K562 (cell line): ENCODE measurements around the gene PRMT3. TPM values are rescaled to one million over a fixed set of nuclear protein-coding genes. Genes with fewer than 3 reads are reported as not detected.

Source experiments
- CEBPG ChIP-seq, 3 experiments: fragments of 200-800 bp in 1 of 3; sonication (Bioruptor generic) in 1 of 3; sonication (generic) in 1 of 3; formaldehyde crosslinking in 1 of 3; IDR thresholded peaks in 2 of 3; conservative IDR thresholded peaks in 1 of 3; 2 replicates each; pipeline versions ENCODE4 v1.6.1 to v1.8.0; 2016 to 2022; ENCODE audit warnings: missing compliant biosample characterization in 2 of 3, missing genetic modification characterization in 2 of 3, mild to moderate bottlenecking in 1 of 3, missing genetic modification reagents in 1 of 3
- DACH1 ChIP-seq: fragments of 450-650 bp; IDR thresholded peaks from 2 replicates; pipeline ENCODE4 v1.6.1; 2018; ENCODE audit not compliant: partially characterized antibody
- FOSL1 ChIP-seq: fragments of 200-800 bp; sonication (Bioruptor generic); conservative IDR thresholded peaks from 2 replicates; pipeline ENCODE4 v1.6.1; 2016; ENCODE audit warnings: missing genetic modification characterization, missing compliant biosample characterization
- HDAC1 ChIP-seq, 2 experiments: fragments of 450-650 bp; IDR thresholded peaks; 2 replicates each; pipeline ENCODE4 v1.6.1; 2016 to 2017; ENCODE audit warnings: inconsistent platforms in 1 of 2, mild to moderate bottlenecking in 1 of 2, moderate library complexity in 1 of 2
- HSF4 ChIP-seq: fragments of 250-450 bp; sonication (Bioruptor Pico); IDR thresholded peaks from 2 replicates; pipeline ENCODE4 v2.1.2; 2022; ENCODE audit warnings: mild to moderate bottlenecking, moderate library complexity, borderline replicate concordance
- MAFG ChIP-seq: fragments of 450-650 bp; conservative IDR thresholded peaks from 2 replicates; pipeline ENCODE4 v1.6.1; 2016; ENCODE audit warnings: missing genetic modification characterization, missing compliant biosample characterization
- MEIS2 ChIP-seq: fragments of 450-650 bp; IDR thresholded peaks from 2 replicates; pipeline ENCODE4 v1.6.1; 2014; ENCODE audit warnings: mild to moderate bottlenecking; ENCODE audit not compliant: partially characterized antibody
- MTA3 ChIP-seq: fragments of 450-650 bp; formaldehyde crosslinking; IDR thresholded peaks from 2 replicates; pipeline ENCODE4 v1.6.1; 2017; ENCODE audit warnings: mild to moderate bottlenecking, borderline replicate concordance
- PHTF2 ChIP-seq: fragments of 250-450 bp; sonication (Bioruptor Pico); IDR thresholded peaks from 2 replicates; pipeline ENCODE4 v1.5.0; 2021; ENCODE audit warnings: mild to moderate bottlenecking
- RFX5 ChIP-seq: IDR thresholded peaks from 2 replicates; pipeline ENCODE4 v1.6.1; 2011; ENCODE audit warnings: low read depth, mild to moderate bottlenecking, improper control_type of control experiment, low read length
- TAL1 ChIP-seq: fragments of 450-650 bp; IDR thresholded peaks from 2 replicates; pipeline ENCODE4 v1.6.1; 2016; ENCODE audit warnings: mild to moderate bottlenecking
- XRCC5 ChIP-seq: fragments of 200-400 bp; formaldehyde crosslinking; IDR thresholded peaks from 2 replicates; pipeline ENCODE4 v1.6.1; 2017; ENCODE audit warnings: low read depth, mild to moderate bottlenecking, low read length
- ZBTB11 ChIP-seq, 3 experiments: fragments of 200-800 bp in 1 of 3; fragments of 250-450 bp in 1 of 3; fragments of 450-650 bp in 1 of 3; sonication (Bioruptor Pico) in 1 of 3; sonication (Bioruptor generic) in 1 of 3; formaldehyde crosslinking in 1 of 3; IDR thresholded peaks; 2 replicates each; pipeline versions ENCODE4 v1.6.1 to v1.8.0; 2016 to 2022; ENCODE audit warnings: mild to moderate bottlenecking in 2 of 3, missing genetic modification characterization in 2 of 3, missing compliant biosample characterization in 1 of 3, moderate library complexity in 1 of 3
- ZNF212 ChIP-seq: fragments of 450-650 bp; formaldehyde crosslinking; IDR thresholded peaks from 2 replicates; pipeline ENCODE4 v1.4.0; 2020; ENCODE audit warnings: mild to moderate bottlenecking
- ZNF780A ChIP-seq: fragments of 250-450 bp; sonication (Bioruptor Pico); IDR thresholded peaks from 2 replicates; pipeline ENCODE4 v1.5.0; 2021; ENCODE audit warnings: mild to moderate bottlenecking
- polyA plus RNA-seq, 8 experiments: library from polyadenylated mRNA; depleted of rRNA in 4 of 8; stranded (reverse) in 5 of 8; unstranded in 3 of 8; fragments of >200 nt; fragmentation: Nextera tagmentation in 2 of 8; fragmentation: Illumina TruSeq in 1 of 8; extraction: Ambion mirVana in 2 of 8; extraction: Trizol in 1 of 8; gene quantifications; 2 replicates each; pipeline versions ENCODE4 v1.2.1 to v1.2.3, GENCODE V29; 2011 to 2014; ENCODE audit warnings: inconsistent platforms in 1 of 8, missing spikeins in 1 of 8
- total RNA-seq, 7 experiments: library from RNA; depleted of rRNA in 6 of 7; stranded (reverse); fragments of >200 nt in 6 of 7; fragmentation: Illumina TruSeq in 2 of 7; extraction: Trizol in 2 of 7; gene quantifications; 2 replicates each; pipeline versions ENCODE4 v1.2.1 to v1.2.3, GENCODE V29; 2011 to 2021; ENCODE audit warnings: low replicate concordance in 1 of 7
- TF ChIP-seq, protein P1 (sequence below), 2 experiments: fragments of 450-650 bp; IDR thresholded peaks; 2 replicates each; pipeline ENCODE4 v1.6.1; 2016; ENCODE audit warnings: mild to moderate bottlenecking in 2 of 2, borderline replicate concordance in 1 of 2, low read depth in 1 of 2, moderate library complexity in 1 of 2

PRMT3 gene
- total and polyA plus RNA-seq, 9 of the 15 experiments (the other 6 are each of a cell fraction or from before 2014, with no cell fraction given) = 24.0 to 62.1 (median 44.7) TPM

GRCh38 chr11:20367313-20367948, 20.1 kb upstream of the PRMT3 start (continued):
- TF ChIP-seq, protein P1, sequence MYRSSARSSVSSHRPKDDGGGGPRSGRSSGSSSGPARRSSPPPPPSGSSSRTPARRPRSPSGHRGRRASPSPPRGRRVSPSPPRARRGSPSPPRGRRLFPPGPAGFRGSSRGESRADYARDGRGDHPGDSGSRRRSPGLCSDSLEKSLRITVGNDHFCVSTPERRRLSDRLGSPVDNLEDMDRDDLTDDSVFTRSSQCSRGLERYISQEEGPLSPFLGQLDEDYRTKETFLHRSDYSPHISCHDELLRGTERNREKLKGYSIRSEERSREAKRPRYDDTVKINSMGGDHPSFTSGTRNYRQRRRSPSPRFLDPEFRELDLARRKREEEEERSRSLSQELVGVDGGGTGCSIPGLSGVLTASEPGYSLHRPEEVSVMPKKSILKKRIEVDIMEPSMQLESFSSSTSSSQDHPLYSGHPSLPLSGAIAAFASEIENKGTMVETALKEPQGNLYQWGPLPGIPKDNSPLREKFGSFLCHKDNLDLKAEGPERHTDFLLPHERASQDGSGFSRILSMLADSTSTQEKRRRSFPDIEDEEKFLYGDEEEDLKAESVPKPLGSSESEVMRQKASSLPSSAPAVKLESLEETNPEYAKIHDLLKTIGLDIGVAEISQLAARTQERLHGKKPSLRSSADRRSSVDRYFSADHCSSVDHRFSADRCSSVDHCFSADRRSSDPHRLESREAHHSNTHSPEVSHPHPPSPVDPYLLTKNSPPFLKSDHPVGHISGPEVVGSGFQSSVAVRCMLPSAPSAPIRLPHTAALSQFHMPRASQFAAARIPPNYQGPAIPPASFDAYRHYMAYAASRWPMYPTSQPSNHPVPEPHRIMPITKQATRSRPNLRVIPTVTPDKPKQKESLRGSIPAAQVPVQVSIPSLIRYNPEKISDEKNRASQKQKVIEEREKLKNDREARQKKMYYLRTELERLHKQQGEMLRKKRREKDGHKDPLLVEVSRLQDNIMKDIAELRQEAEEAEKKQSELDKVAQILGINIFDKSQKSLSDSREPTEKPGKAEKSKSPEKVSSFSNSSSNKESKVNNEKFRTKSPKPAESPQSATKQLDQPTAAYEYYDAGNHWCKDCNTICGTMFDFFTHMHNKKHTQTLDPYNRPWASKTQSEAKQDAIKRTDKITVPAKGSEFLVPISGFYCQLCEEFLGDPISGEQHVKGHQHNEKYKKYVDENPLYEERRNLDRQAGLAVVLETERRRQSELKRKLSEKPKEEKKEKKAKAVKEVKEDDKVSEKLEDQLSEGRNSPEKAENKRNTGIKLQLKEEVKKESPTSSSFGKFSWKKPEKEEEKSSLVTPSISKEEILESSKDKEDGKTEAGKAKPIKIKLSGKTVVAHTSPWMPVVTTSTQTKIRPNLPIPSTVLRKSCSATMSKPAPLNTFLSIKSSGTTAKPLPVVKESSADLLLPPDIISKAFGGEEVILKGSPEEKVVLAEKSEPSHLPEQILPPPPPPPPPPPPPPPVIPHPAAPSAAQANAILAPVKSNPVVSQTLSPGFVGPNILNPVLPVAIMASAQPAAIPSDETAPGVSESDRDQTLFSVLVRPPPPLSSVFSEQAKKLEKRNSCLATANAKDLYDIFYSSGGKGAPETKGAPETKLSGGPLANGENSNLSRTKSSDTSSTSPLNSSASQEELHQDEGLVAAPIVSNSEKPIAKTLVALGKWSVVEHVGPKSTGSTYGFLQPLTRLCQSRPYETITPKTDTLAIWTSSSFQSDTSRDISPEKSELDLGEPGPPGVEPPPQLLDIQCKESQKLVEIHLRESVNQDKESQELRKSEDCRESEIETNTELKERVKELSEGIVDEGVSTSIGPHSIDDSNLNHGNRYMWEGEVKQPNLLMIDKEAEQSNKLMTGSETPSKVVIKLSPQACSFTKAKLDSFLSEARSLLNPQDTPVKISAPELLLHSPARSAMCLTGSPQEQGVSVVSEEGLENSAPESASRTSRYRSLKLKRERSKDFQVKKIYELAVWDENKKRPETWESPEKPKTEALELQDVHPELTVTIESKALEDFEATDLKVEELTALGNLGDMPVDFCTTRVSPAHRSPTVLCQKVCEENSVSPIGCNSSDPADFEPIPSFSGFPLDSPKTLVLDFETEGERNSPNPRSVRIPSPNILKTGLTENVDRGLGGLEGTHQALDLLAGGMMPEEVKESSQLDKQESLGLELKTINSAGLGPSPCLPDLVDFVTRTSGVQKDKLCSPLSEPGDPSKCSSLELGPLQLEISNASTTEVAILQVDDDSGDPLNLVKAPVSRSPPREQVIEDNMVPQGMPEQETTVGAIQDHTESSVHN (IDR thresholded peaks at IDR 0.05; ENCODE audit: borderline replicate concordance in 1 of 2, low read depth in 1 of 2) = peak in 1 of 2 experiments; percentile 89; a peak in 2 of 4 replicates
- no peak for TF ChIP-seq PHTF2
- peak; percentile 88 for TF ChIP-seq MAFG
- TF ChIP-seq ZNF212 (CRISPR knock-in tag) = no peak
- TF ChIP-seq MTA3 = 0 out of 2 replicates have a peak, but pooled peaks have one; percentile 56
- TF ChIP-seq MEIS2 = peak; percentile 49
- no peak for TF ChIP-seq ZNF780A (CRISPR knock-in tag)
- TF ChIP-seq ZBTB11 (CRISPR knock-in tag; IDR thresholded peaks at IDR 0.05) = 0 out of 6 replicates have a peak, but pooled peaks of 1 of the 3 experiments have one; percentile 35
- TF ChIP-seq HSF4 (CRISPR knock-in tag) = no peak
- peak; percentile 86 for TF ChIP-seq DACH1
- TF ChIP-seq CEBPG (CRISPR knock-in tag; IDR thresholded peaks at IDR 0.05) = no peak
- peak in 1 of 2 experiments; percentile 31; a peak in 1 of 4 replicates for TF ChIP-seq CEBPG (tag; conservative IDR thresholded peaks at IDR 0.05 in 1 of 2, IDR thresholded peaks at IDR 0.05 in 1 of 2)
- TF ChIP-seq RFX5 = no peak
- no peak for TF ChIP-seq TAL1
- no peak for TF ChIP-seq HDAC1 (IDR thresholded peaks at IDR 0.05)
- no peak for TF ChIP-seq XRCC5
- peak; percentile 99 for TF ChIP-seq FOSL1
